H54 (cell line): ENCODE results near the gene LINGO3.
A peak's percentile ranks its signal among the peaks of the same experiment; 100 is the strongest.

ENCODE experiments used
- DNase-seq: peaks from one replicate; pipeline ENCODE4 v3.0.0; 2011; ENCODE audit warnings: low spot score, mixed read lengths; ENCODE audit not compliant: insufficient read length
- FAIRE-seq: peaks from 3 replicates; lab custom pipeline; 2011; peaks lifted over from hg19 to GRCh38; lab: Jason Lieb, UNC
- POLR2A ChIP-seq: IDR thresholded peaks from 2 replicates; pipeline ENCODE4 v1.6.1; 2011; ENCODE audit warnings: low read depth, mild to moderate bottlenecking, low read length

The LINGO3 gene

GRCh38 chr19:2269244-2270156, 38.5 kb downstream of the LINGO3 start:
- FAIRE-seq (no peak), DNase-seq (peak; percentile 100)
- peak; percentile 97 for TF ChIP-seq POLR2A

GRCh38 chr19:2268861-2269243, 39.1 kb downstream of the LINGO3 start:
- no peak for TF ChIP-seq POLR2A
- FAIRE-seq = no peak
- DNase-seq = no peak

GRCh38 chr19:2268480-2268830, 39.5 kb downstream of the LINGO3 start:
- FAIRE-seq (no peak), DNase-seq (no peak)
- TF ChIP-seq POLR2A = no peak

GRCh38 chr19:2266183-2266993, 41.6 kb downstream of the LINGO3 start:
- no peak for DNase-seq

GRCh38 chr19:2261438-2262172, 46.3 kb downstream of the LINGO3 start:
- FAIRE-seq (no peak), DNase-seq (no peak)
- TF ChIP-seq POLR2A = no peak

More at GRCh38 chr19:2266183-2266993, 41.6 kb downstream of the LINGO3 start:
- no peak for TF ChIP-seq POLR2A
- FAIRE-seq = no peak

- FAIRE-seq = no peak
- no peak for DNase-seq
- TF ChIP-seq POLR2A = no peak
Measured at GRCh38 chr19:2260341-2260805, 47.6 kb downstream of the LINGO3 start.

- no peak for FAIRE-seq
- DNase-seq = no peak
- TF ChIP-seq POLR2A = no peak
Measured at GRCh38 chr19:2259336-2259735, 48.6 kb downstream of the LINGO3 start.
